Measurements from ENCODE around the gene HNRNPF.

- TF ChIP-seq EZH2 (IDR thresholded peaks at IDR 0.05) (no peak), CTCF (IDR thresholded peaks at IDR 0.05) (no peak)
Measured at GRCh38 chr10:43351301-43351700, 57.7 kb downstream of the HNRNPF start.

Measured in neural progenitor cell (in vitro differentiated cells).